Heart left ventricle (tissue), 16 donors: Measurements from ENCODE around the gene MAMDC2. TPM values are rescaled to one million over a fixed set of nuclear protein-coding genes. Genes with fewer than 3 reads are reported as not detected.

Experiments
- ATAC-seq, 4 donors: fragments of 200-7000 bp; cut with Tn5 transposase; one replicate each; pipeline ENCODE4 v1.9.1; 2020 to 2022; ENCODE audit warnings: moderate library complexity in 4 of 4, mild to moderate bottlenecking in 3 of 4, moderate number of reproducible peaks in 1 of 4
- DNase-seq, 5 donors: peaks; one replicate each; pipeline ENCODE4 v3.0.0-alpha.2; 2020
- H3K27ac ChIP-seq, 12 donors: fragments of 200-600 bp; sonication (generic) in 4 of 12; one replicate each; pipeline versions ENCODE4 v1.5.0 to v1.8.0; 2016 to 2022; ENCODE audit warnings: mild to moderate bottlenecking in 2 of 12
- H3K27me3 ChIP-seq, 9 donors: fragments of 200-600 bp; sonication (generic) in 2 of 9; one replicate each; pipeline versions ENCODE4 v1.5.1 to v1.8.0; 2016 to 2022; ENCODE audit warnings: mild to moderate bottlenecking in 3 of 9
- H3K36me3 ChIP-seq, 9 donors: fragments of 200-600 bp; sonication (generic) in 2 of 9; one replicate each; pipeline versions ENCODE4 v1.5.0 to v1.8.0; 2018 to 2022; ENCODE audit warnings: mild to moderate bottlenecking in 2 of 9
- H3K4me1 ChIP-seq, 12 donors: fragments of 200-600 bp; sonication (generic) in 4 of 12; one replicate each; pipeline versions ENCODE4 v1.5.0 to v1.8.0; 2016 to 2022; ENCODE audit warnings: mild to moderate bottlenecking in 3 of 12
- H3K4me3 ChIP-seq, 12 donors: fragments of 200-600 bp; sonication (generic) in 4 of 12; one replicate each; pipeline versions ENCODE4 v1.5.0 to v1.8.0; 2017 to 2022; ENCODE audit warnings: mild to moderate bottlenecking in 9 of 12, moderate library complexity in 4 of 12
- H3K9me3 ChIP-seq, 12 donors: fragments of 200-600 bp; sonication (generic) in 4 of 12; one replicate each; pipeline versions ENCODE4 v1.5.0 to v1.8.0; 2016 to 2022; ENCODE audit warnings: mild to moderate bottlenecking in 1 of 12
- POLR2A ChIP-seq, 2 donors: fragments of 450-650 bp; IDR thresholded peaks; one replicate each; pipeline ENCODE4 v1.6.1; 2017; ENCODE audit warnings: antibody characterized with exemption in 2 of 2, mild to moderate bottlenecking in 2 of 2, moderate library complexity in 2 of 2
- WGBS, 4 donors: extraction: QIAGEN DNeasy Blood & Tissue Kit in 2 of 4; methylation state at CpG; one replicate each; pipeline versions ENCODE4 v1.1.5 to v1.1.7; 2013 to 2018; 5-methylcytosine and 5-hydroxymethylcytosine counted together
- intact Hi-C, 10 donors: fragments of 100-400 bp; cut with DNase I; formaldehyde crosslinking; loops; one replicate each; pipeline versions ENCODE4 v1.11.1 to v1.14.2; 2022
- polyA plus RNA-seq, 2 donors: library from polyadenylated mRNA; stranded (reverse); fragments of 200-250 nt; gene quantifications; one replicate each; pipeline ENCODE4 v1.2.3, GENCODE V29; 2013
- total RNA-seq, 9 donors: library from RNA; depleted of rRNA in 2 of 9; stranded (reverse); fragments of >200 nt in 2 of 9; fragmentation: NEBNext Ultra II Directional in 3 of 9; extraction: Animal tissue kit (Norgen Biotek cat#: 25700) in 3 of 9; gene quantifications; one replicate each; pipeline versions ENCODE4 v1.1.0 to v1.2.4, GENCODE V29; 2016 to 2023
- TF ChIP-seq, protein P1 (sequence below), 12 donors: fragments of 200-600 bp; sonication (generic) in 4 of 12; IDR thresholded peaks; one replicate each; pipeline versions ENCODE4 v1.5.0 to v1.8.0; 2018 to 2022; ENCODE audit warnings: antibody characterized with exemption in 12 of 12, mild to moderate bottlenecking in 5 of 12
- donor health status: ischemic (EF 13 %, LVEDD 7.1; RV severe dilation, severe dysfunction).
- donor health status: healthy with polysubstance abuse.
- donor health status: DM: no; HTN: yes; CAD: no.
- donor health status: DM: no; HTN: no; CAD: no.
- donor health status: ischemic (EF 25% LVEDD 6.9; RV normal size, moderate dysfunction).
- donor health status: ischemic (EF 25% LVEDD 5.7; RV mildly dilated, moderate dysfunction).
- donor health status: healthy.
- donor health status: DM: yes; HTN: yes; CAD: no.
- donor health status: ischemic (EF 35%, LVEDD 5.7; RV mildly dilated, moderate dysfunction).
- donor health status: nonischemic (EF 11% LVEDD 7.7; RV severe dilation, severe dysfunction).
- donor health status: DM: yes; HTN: yes; CAD: no.
- donor health status: PGD.
- donor health status: ischemic (EF 29% LVEDD 5.4; RV normal size, mild dysfunction).
- donor health status: nonischemic (EF 23%, LVEDD 6.1; RV moderate dilation, normal function).

MAMDC2 gene
- total and polyA plus RNA-seq, 11 donors = 2.5 to 23.9 (median 5.1) TPM

DNA sequence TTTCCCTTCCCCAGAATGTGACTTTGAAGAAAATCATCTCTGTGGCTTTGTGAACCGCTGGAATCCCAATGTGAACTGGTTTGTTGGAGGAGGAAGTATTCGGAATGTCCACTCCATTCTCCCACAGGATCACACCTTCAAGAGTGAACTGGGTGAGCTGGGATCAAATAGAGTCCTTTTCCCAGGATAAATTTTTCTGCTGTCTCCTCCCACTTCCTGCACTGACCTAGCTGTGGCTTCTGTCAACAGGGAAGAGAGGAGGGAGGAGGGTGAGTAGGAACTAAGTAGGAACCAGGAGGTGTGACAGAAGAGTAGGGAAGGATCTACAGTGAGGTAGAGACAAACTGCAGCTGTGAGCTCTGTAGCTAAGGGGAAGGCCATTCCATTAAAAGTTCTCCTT lies 69.3 kb downstream of the MAMDC2 start:
- TF ChIP-seq, protein P1, sequence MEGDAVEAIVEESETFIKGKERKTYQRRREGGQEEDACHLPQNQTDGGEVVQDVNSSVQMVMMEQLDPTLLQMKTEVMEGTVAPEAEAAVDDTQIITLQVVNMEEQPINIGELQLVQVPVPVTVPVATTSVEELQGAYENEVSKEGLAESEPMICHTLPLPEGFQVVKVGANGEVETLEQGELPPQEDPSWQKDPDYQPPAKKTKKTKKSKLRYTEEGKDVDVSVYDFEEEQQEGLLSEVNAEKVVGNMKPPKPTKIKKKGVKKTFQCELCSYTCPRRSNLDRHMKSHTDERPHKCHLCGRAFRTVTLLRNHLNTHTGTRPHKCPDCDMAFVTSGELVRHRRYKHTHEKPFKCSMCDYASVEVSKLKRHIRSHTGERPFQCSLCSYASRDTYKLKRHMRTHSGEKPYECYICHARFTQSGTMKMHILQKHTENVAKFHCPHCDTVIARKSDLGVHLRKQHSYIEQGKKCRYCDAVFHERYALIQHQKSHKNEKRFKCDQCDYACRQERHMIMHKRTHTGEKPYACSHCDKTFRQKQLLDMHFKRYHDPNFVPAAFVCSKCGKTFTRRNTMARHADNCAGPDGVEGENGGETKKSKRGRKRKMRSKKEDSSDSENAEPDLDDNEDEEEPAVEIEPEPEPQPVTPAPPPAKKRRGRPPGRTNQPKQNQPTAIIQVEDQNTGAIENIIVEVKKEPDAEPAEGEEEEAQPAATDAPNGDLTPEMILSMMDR (IDR thresholded peaks at IDR 0.05) = no peak
- TF ChIP-seq POLR2A (IDR thresholded peaks at IDR 0.05) = no peak
- Histone ChIP-seq H3K4me1 (peaks cover 0 to 17% (median 3%) of the 10 kb centered on the region in 12 donors), H3K36me3 (peaks cover 0 to 52% (median 0%) of the 10 kb centered on the region in 9 donors), H3K27me3 (no peaks in the 10 kb centered on the region), H3K9me3 (no peaks in the 10 kb centered on the region), H3K27ac (peak overlapping the region in 1 of 12 donors; percentile 61), H3K4me3 (no peak overlapping the region)
- WGBS, 4 donors = 88 to 97% (median 90%) methylated on average over 2 of the region's 2 CpGs
- intact Hi-C loops = loop anchor here in 7 of 10 donors (2.0 to 10.0 kb wide), 8 partner anchors 68 to 691 kb away; partner anchors contain the start of gene MAMDC2 (in 2 of the 7)
- DNase-seq (no peak), ATAC-seq (no peak)

DNA sequence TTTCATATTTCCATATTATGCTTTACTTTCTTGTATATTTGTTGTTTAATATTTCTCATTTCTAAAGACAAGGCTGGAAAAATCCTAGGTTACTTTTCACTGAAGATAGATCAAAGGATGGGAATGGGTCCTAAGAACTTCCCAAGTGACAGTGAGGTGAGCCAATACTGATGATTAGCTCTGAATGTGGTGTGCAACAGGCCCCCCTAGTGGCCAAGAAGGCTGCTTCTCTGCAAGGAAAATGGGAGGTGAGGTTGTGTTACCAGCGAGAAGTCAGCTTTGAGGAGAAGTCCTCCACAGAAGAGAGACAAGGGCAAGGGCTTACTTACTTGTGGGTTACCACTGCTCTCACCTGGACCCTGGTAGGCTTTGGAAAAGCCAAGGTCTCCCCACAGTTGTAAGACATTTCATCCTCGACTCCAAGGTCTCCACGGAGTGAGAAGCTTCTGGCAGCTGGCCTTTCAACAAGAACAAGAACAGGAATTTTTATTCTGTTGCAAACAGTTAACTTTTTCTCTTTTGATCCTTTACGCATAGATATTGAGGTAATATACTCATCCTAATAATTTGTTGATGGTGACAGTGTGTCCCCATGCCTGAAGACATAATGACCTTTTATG lies 69.9 kb downstream of the MAMDC2 start:
- H3K27me3 ChIP-seq = no peaks in the 10 kb centered on the region
- ATAC-seq = peak in 3 of 4 donors; percentile 45 to 65 (median 65)
- peak; percentile 34 to 65 (median 46) for DNase-seq
- H3K4me1 ChIP-seq = peaks cover 0 to 17% (median 3%) of the 10 kb centered on the region in 12 donors
- WGBS, 4 donors = 69 to 80% (median 80%) methylated on average over 4 of the region's 4 CpGs
- peak overlapping the region in 1 of 12 donors; percentile 61 for H3K27ac ChIP-seq
- intact Hi-C loops = loop anchor here in 7 of 10 donors (2.0 to 10.0 kb wide), 8 partner anchors 69 to 691 kb away; partner anchors contain the start of gene MAMDC2 (in 2 of the 7)
- no peaks in the 10 kb centered on the region for H3K9me3 ChIP-seq
- no peak for TF ChIP-seq POLR2A (IDR thresholded peaks at IDR 0.05)
- TF ChIP-seq, protein P1 (IDR thresholded peaks at IDR 0.05) = peak; percentile 53 to 82 (median 69)
- no peak overlapping the region for H3K4me3 ChIP-seq
- H3K36me3 ChIP-seq = peaks cover 0 to 50% (median 0%) of the 10 kb centered on the region in 9 donors

DNA sequence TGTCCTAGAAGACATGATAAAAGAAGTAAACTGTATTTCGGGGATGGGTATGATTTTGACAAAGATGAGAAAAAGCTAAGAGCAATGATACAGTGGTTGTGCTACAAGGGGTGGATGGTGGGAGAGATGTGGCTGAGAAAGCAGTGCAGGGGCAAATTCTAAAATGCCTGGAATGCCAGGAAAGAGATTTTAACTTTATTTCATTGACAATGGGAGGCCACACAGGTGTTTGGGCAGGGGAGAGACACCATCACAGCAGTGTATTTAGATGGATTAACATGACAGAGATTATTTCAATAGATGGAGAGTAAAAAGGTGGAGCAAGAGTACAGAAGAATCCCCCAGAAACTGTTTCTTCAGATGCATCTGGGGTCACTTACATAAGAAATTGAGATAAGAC lies 71.2 kb downstream of the MAMDC2 start:
- Histone ChIP-seq H3K36me3 (peaks cover 0 to 36% (median 0%) of the 10 kb centered on the region in 9 donors), H3K27ac (no peak overlapping the region), H3K9me3 (no peaks in the 10 kb centered on the region), H3K4me3 (no peak overlapping the region), H3K27me3 (no peaks in the 10 kb centered on the region), H3K4me1 (peaks cover 0 to 15% (median 3%) of the 10 kb centered on the region in 12 donors)
- ATAC-seq = no peak
- intact Hi-C loops = loop anchor here in 4 of 10 donors (5.0 to 10.0 kb wide), 6 partner anchors 70 to 693 kb away; partner anchors contain the start of gene MAMDC2 (in 2 of the 4)
- no peak for TF ChIP-seq POLR2A (IDR thresholded peaks at IDR 0.05)
- TF ChIP-seq, protein P1 (IDR thresholded peaks at IDR 0.05) = no peak
- no peak for DNase-seq
- WGBS, 4 donors = 87 to 95% (median 92%) methylated on average over 1 of the region's 1 CpG

DNA sequence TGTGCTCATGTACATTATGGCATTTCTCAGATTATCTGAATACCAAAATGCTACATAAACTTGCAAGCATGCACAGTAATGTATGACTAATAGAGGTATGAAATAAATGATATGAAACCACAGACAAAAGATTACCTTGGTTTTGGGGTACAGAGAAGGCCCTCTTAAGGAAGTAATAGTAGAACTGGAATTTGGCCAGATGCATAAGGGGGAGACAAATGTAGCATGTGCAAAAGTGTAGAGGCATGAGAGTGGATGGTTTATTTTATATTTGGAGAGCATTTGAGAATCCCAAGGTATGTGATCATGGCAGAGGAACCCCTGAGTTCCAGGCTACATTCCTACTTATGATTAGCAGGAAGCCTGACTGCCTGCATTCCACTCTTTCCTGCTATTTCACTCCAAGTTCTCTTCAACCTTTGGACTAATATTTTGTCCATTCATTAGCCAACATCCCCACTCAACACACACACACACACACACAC lies 74.2 kb downstream of the MAMDC2 start:
- H3K27ac ChIP-seq = no peak overlapping the region
- no peaks in the 10 kb centered on the region for H3K9me3 ChIP-seq
- intact Hi-C loops = loop anchor here in 3 of 10 donors (10.0 kb wide), 3 partner anchors 73 to 693 kb away; partner anchors contain the start of gene MAMDC2 (in 1 of the 3)
- H3K4me1 ChIP-seq = peaks cover 0 to 9% (median 2%) of the 10 kb centered on the region in 12 donors
- no peaks in the 10 kb centered on the region for H3K27me3 ChIP-seq
- ATAC-seq (no peak), DNase-seq (no peak)
- no peak overlapping the region for H3K4me3 ChIP-seq
- peaks cover 0 to 37% (median 0%) of the 10 kb centered on the region in 9 donors for H3K36me3 ChIP-seq
- TF ChIP-seq, protein P1 (IDR thresholded peaks at IDR 0.05) = no peak
- no peak for TF ChIP-seq POLR2A (IDR thresholded peaks at IDR 0.05)
